Cardiac muscle cell (in vitro differentiated cells and primary cell): Measurements from ENCODE around the gene TNFRSF8. TPM values are rescaled to one million over a fixed set of nuclear protein-coding genes. Genes with fewer than 3 reads are reported as not detected.

ENCODE experiments used
- DNase-seq, 2 donors: peaks; one replicate each; pipeline versions ENCODE4 v3.0.0 to v3.0.0-alpha.2; 2010 to 2017; ENCODE audit warnings: low read depth in 1 of 2, low spot score in 1 of 2
- H3K27ac ChIP-seq: fragments of 200-600 bp; sonication (generic); 2 replicates; pipeline ENCODE4 v1.5.1; 2016
- H3K27me3 ChIP-seq: fragments of 200-600 bp; sonication (generic); 2 replicates; pipeline ENCODE4 v1.6.0; 2016; ENCODE audit warnings: control low read depth
- H3K36me3 ChIP-seq: fragments of 200-600 bp; sonication (generic); 2 replicates; pipeline ENCODE4 v1.5.1; 2016; ENCODE audit warnings: control low read depth
- H3K4me1 ChIP-seq: fragments of 200-600 bp; sonication (generic); 2 replicates; pipeline ENCODE4 v1.8.1; 2017; ENCODE audit warnings: low read depth, mild to moderate bottlenecking, mixed run types
- H3K4me3 ChIP-seq: fragments of 200-600 bp; sonication (generic); 2 replicates; pipeline ENCODE4 v1.5.1; 2016; ENCODE audit warnings: mild to moderate bottlenecking
- H3K9me3 ChIP-seq: fragments of 200-600 bp; sonication (generic); 2 replicates; pipeline ENCODE4 v1.5.1; 2017; ENCODE audit warnings: low read depth, mild to moderate bottlenecking, control low read depth
- polyA plus RNA-seq: library from polyadenylated mRNA; unstranded; fragments of >200 nt; fragmentation: Nextera tagmentation; extraction: Ambion mirVana; gene quantifications from 2 replicates; pipeline ENCODE4 v1.2.1, GENCODE V29; 2016
- total RNA-seq: library from RNA; depleted of rRNA; stranded (reverse); fragments of >200 nt; gene quantifications from 2 replicates; pipeline ENCODE4 v1.2.3, GENCODE V29; 2016
- TF ChIP-seq, protein P1 (sequence below): IDR thresholded peaks from 2 replicates; pipeline ENCODE4 v1.5.1; 2012; ENCODE audit warnings: low read depth, mild to moderate bottlenecking, low read length

The TNFRSF8 gene
- total and polyA plus RNA-seq, 2 experiments from 2014 or later: 0.06 TPM; not detected in 1

DNA sequence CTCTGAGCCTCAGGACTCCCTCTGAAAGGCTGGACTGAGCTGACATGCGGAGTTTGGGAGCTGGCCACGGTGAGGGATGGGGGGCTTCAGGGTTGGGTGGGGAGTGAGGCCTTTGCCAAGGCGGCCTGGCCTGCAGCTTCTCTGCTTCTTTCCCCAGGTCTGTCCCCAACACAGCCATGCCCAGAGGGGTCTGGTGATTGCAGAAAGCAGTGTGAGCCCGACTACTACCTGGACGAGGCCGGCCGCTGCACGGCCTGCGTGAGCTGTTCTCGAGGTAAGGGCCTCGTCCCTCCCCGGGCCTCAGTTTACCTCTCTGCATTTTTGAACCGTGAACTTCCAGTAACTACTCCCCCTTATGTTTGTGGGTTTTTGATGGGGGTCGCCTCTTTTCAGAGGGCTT lies 48.6 kb downstream of the TNFRSF8 start:
- TF ChIP-seq, protein P1, sequence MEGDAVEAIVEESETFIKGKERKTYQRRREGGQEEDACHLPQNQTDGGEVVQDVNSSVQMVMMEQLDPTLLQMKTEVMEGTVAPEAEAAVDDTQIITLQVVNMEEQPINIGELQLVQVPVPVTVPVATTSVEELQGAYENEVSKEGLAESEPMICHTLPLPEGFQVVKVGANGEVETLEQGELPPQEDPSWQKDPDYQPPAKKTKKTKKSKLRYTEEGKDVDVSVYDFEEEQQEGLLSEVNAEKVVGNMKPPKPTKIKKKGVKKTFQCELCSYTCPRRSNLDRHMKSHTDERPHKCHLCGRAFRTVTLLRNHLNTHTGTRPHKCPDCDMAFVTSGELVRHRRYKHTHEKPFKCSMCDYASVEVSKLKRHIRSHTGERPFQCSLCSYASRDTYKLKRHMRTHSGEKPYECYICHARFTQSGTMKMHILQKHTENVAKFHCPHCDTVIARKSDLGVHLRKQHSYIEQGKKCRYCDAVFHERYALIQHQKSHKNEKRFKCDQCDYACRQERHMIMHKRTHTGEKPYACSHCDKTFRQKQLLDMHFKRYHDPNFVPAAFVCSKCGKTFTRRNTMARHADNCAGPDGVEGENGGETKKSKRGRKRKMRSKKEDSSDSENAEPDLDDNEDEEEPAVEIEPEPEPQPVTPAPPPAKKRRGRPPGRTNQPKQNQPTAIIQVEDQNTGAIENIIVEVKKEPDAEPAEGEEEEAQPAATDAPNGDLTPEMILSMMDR: no peak
- H3K9me3 ChIP-seq: no peaks in the 10 kb centered on the region
- H3K27ac ChIP-seq: no peak overlapping the region
- H3K4me1 ChIP-seq: no peaks in the 10 kb centered on the region
- no peak overlapping the region for H3K4me3 ChIP-seq
- DNase-seq: no peak
- H3K36me3 ChIP-seq: no peaks in the 10 kb centered on the region
- no peaks in the 10 kb centered on the region for H3K27me3 ChIP-seq

DNA sequence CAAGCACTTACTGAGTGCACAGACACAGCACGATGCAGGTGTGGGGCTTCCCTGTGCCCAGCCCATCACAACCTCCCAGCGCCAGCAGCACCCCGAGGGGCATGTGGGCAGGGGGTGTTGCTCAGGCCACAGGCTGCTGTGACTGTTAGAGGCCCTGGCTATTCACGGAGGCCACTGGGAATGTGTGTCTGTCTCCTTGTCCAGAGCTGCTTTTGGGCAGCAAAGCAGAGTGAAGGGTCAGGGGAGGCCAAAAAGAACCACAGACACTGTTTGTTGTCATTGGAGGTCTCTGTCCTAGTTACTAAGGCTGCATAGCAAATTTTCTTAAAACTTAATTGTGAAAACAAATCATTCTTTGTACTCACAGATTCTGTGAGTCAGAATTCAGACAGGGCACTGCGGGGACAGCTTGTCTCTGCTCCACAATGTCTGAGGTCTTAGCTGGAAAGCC lies 49.6 kb downstream of the TNFRSF8 start:
- Histone ChIP-seq H3K9me3 (no peaks in the 10 kb centered on the region), H3K27me3 (no peaks in the 10 kb centered on the region), H3K4me3 (no peak overlapping the region), H3K27ac (no peak overlapping the region), H3K36me3 (no peaks in the 10 kb centered on the region), H3K4me1 (no peaks in the 10 kb centered on the region)
- TF ChIP-seq, protein P1: no peak
- DNase-seq: peak in 1 of 2 donors; percentile 46

DNA sequence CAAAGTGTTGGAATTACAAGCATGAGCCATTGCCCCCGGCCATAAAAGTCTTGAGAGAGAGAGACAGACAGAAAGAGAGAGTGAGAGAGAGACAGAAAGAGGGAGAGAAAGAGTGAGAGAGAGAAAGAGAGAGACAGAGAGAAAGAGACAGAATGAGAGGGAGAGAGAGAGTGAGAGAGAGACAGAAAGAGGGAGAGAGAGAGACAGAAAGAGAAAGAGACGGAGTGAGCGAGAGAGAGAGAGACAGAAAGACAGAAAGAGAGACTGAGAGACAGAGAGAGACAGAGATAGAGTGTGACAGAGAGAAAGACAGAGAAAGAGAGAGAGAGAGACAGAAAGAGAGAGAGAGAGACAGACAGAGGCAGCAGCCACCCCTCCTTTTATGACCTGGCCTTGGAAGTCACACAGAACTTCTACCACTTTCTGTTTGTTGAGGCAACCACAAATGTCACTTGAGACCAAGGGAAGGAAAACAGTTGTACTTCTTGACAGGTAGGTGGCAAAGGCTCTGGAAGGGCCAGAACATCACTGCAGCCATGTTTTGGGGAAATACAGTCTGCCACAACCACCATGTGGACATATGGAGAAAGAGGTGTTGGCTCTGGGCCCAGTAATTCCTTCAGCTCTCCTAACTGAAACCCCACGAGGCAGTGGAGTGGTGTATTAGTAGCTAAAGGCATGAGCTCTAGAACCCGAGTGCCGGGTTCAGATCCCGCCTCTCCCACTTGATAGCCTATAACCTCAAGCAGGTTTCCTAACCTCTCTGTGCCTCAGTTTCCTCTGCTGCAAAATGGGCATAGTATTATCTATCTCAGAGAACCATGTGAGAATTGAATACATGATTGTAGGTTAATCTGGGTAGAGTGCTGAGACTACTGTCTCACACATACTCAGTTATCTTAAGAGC lies 50.6 kb downstream of the TNFRSF8 start:
- Histone ChIP-seq H3K27ac (no peak overlapping the region), H3K27me3 (no peaks in the 10 kb centered on the region), H3K9me3 (no peaks in the 10 kb centered on the region), H3K36me3 (no peaks in the 10 kb centered on the region), H3K4me3 (no peak overlapping the region), H3K4me1 (no peaks in the 10 kb centered on the region)
- TF ChIP-seq, protein P1: peak; percentile 17
- DNase-seq: peak in 1 of 2 donors; percentile 83

DNA sequence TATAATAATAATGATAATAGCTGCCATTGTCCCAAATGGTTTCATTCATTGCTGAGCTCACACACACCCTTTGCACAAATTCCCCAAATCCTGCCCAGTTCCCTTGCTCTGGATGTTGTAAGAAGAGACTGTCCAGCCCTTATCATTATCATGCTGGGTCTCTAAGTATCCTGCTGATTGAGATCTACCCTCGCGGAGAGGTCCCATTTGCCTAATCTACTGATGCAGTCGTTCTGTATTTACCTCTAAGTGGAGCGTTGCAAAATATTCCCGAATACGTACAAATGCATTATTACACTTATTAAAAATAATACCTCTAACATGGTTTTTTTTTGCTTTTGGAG lies 51.2 kb downstream of the TNFRSF8 start:
- DNase-seq: no peak
- Histone ChIP-seq H3K4me1 (no peaks in the 10 kb centered on the region), H3K4me3 (no peak overlapping the region), H3K9me3 (no peaks in the 10 kb centered on the region), H3K27ac (no peak overlapping the region), H3K27me3 (no peaks in the 10 kb centered on the region), H3K36me3 (no peaks in the 10 kb centered on the region)
- TF ChIP-seq, protein P1: no peak

DNA sequence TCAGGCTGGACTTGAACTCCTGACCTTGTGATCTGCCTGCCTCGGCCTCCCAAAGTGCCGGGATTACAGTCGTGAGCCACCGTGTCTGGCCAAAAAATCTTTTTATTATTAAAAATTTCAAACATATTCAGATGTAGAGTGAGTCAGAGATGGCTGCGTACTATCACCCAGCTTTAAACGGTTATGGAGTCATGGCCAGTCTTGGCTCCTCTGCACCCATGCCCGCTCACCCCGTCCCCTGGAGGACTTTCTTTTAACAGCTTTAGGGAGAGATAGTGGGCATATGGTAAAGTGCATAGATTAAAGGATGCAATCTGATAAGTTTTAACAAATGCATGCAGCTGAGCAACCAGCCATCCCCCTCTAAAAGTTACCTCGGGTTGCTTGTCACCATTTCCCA lies 51.8 kb downstream of the TNFRSF8 start:
- TF ChIP-seq, protein P1: no peak
- H3K4me3 ChIP-seq: no peak overlapping the region
- H3K36me3 ChIP-seq: no peaks in the 10 kb centered on the region
- no peak overlapping the region for H3K27ac ChIP-seq
- no peak for DNase-seq
- no peaks in the 10 kb centered on the region for H3K4me1 ChIP-seq
- H3K9me3 ChIP-seq: no peaks in the 10 kb centered on the region
- no peaks in the 10 kb centered on the region for H3K27me3 ChIP-seq
